ENCODE results near the gene GBE1.

Gene GBE1

GRCh38 chr3:81765400-81765799 lies 4.0 kb upstream of the GBE1 start:
- H4K20me1 ChIP-seq (ENCODE audit: insufficient read depth, low read length): no peaks in the 10 kb centered on the region
- H3K9me3 ChIP-seq (replicated peaks; ENCODE audit: insufficient read depth, low read length): no peaks in the 10 kb centered on the region
- H3K9ac ChIP-seq (ENCODE audit: low read length): no peak overlapping the region
- H3K4me2 ChIP-seq (ENCODE audit: low read depth, low read length): no peak overlapping the region
- no peaks in the 10 kb centered on the region for H3K27me3 ChIP-seq (replicated peaks; ENCODE audit: insufficient read depth, low read length)
- 0 out of 2 replicates have a peak, but pooled peaks cover 4% of the 10 kb centered on the region for H3F3A ChIP-seq (ENCODE audit: insufficient read depth, low read length)
- no peaks in the 10 kb centered on the region for H3K9me2 ChIP-seq (replicated peaks; ENCODE audit: insufficient read depth, low read length)
- TF ChIP-seq EZH2phosphoT487 (IDR thresholded peaks at IDR 0.05; ENCODE audit: low read length) (no peak), CTCF (IDR thresholded peaks at IDR 0.05; ENCODE audit: low read length) (no peak), EZH2 (optimal IDR thresholded peaks at IDR 0.05; ENCODE audit: low read depth, low read length) (no peak)
- no peak overlapping the region for H2AFZ ChIP-seq (ENCODE audit: low read length)
- H3K4me3 ChIP-seq (ENCODE audit: low read length): no peak overlapping the region
- H3K4me1 ChIP-seq (ENCODE audit: low read length): 0 out of 2 replicates have a peak, but pooled peaks cover 6% of the 10 kb centered on the region
- 0 out of 2 replicates have a peak, but pooled peaks cover 3% of the 10 kb centered on the region for H3K79me2 ChIP-seq (ENCODE audit: low read length)
- DNase-seq: no peak
- H3K36me3 ChIP-seq (replicated peaks; ENCODE audit: insufficient read depth, low read length): no peaks in the 10 kb centered on the region
- no peak overlapping the region for H3K27ac ChIP-seq (ENCODE audit: low read length)

DNA sequence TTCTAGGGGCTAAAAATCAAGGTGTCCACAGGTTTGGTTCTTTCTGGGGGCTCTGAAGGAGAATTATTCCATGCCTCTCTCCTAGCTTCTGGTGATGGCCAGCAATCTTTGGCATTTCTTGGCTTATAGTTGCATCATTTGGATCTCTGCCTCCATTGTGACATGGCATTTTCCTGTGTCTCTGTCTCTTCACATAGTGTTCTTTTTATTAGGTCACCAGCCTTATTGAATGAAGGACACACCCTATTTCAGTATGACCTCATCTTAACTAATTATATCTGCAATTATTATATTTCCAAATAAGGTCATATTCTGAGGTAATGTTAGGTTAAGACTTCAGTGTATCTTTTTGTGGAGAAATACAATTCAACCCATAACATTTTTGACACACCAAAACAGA lies 3.2 kb upstream of the GBE1 start:
- H2AFZ ChIP-seq (ENCODE audit: low read length): no peak overlapping the region
- peaks cover 8% of the 10 kb centered on the region for H3K79me2 ChIP-seq (ENCODE audit: low read length)
- H3K9me2 ChIP-seq (replicated peaks; ENCODE audit: insufficient read depth, low read length): no peaks in the 10 kb centered on the region
- no peaks in the 10 kb centered on the region for H3K36me3 ChIP-seq (replicated peaks; ENCODE audit: insufficient read depth, low read length)
- TF ChIP-seq EZH2phosphoT487 (IDR thresholded peaks at IDR 0.05; ENCODE audit: low read length): no peak
- no peak for TF ChIP-seq CTCF (IDR thresholded peaks at IDR 0.05; ENCODE audit: low read length)
- TF ChIP-seq EZH2 (optimal IDR thresholded peaks at IDR 0.05; ENCODE audit: low read depth, low read length): no peak
- H3K27me3 ChIP-seq (replicated peaks; ENCODE audit: insufficient read depth, low read length): no peaks in the 10 kb centered on the region
- H3K9ac ChIP-seq (ENCODE audit: low read length): no peak overlapping the region
- H3K4me2 ChIP-seq (ENCODE audit: low read depth, low read length): no peak overlapping the region
- H3K9me3 ChIP-seq (replicated peaks; ENCODE audit: insufficient read depth, low read length): no peaks in the 10 kb centered on the region
- no peak overlapping the region for H3K27ac ChIP-seq (ENCODE audit: low read length)
- 0 out of 2 replicates have a peak, but pooled peaks cover 4% of the 10 kb centered on the region for H3F3A ChIP-seq (ENCODE audit: insufficient read depth, low read length)
- no peak for DNase-seq
- H3K4me1 ChIP-seq (ENCODE audit: low read length): 0 out of 2 replicates have a peak, but pooled peaks cover 6% of the 10 kb centered on the region
- H4K20me1 ChIP-seq (ENCODE audit: insufficient read depth, low read length): no peaks in the 10 kb centered on the region
- no peak overlapping the region for H3K4me3 ChIP-seq (ENCODE audit: low read length)

- Histone ChIP-seq H4K20me1 (ENCODE audit: insufficient read depth, low read length) (no peaks in the 10 kb centered on the region), H3K4me2 (ENCODE audit: low read depth, low read length) (no peak overlapping the region), H3F3A (ENCODE audit: insufficient read depth, low read length) (0 out of 2 replicates have a peak, but pooled peaks cover 4% of the 10 kb centered on the region), H3K4me3 (ENCODE audit: low read length) (no peak overlapping the region), H3K79me2 (ENCODE audit: low read length) (peaks cover 13% of the 10 kb centered on the region), H3K36me3 (replicated peaks; ENCODE audit: insufficient read depth, low read length) (no peaks in the 10 kb centered on the region), H3K9me3 (replicated peaks; ENCODE audit: insufficient read depth, low read length) (no peaks in the 10 kb centered on the region), H2AFZ (ENCODE audit: low read length) (no peak overlapping the region), H3K27ac (ENCODE audit: low read length) (no peak overlapping the region), H3K27me3 (replicated peaks; ENCODE audit: insufficient read depth, low read length) (no peaks in the 10 kb centered on the region), H3K4me1 (ENCODE audit: low read length) (0 out of 2 replicates have a peak, but pooled peaks cover 6% of the 10 kb centered on the region), H3K9me2 (replicated peaks; ENCODE audit: insufficient read depth, low read length) (no peaks in the 10 kb centered on the region), H3K9ac (ENCODE audit: low read length) (no peak overlapping the region)
- DNase-seq: no peak
- TF ChIP-seq EZH2 (optimal IDR thresholded peaks at IDR 0.05; ENCODE audit: low read depth, low read length) (no peak), EZH2phosphoT487 (IDR thresholded peaks at IDR 0.05; ENCODE audit: low read length) (no peak), CTCF (IDR thresholded peaks at IDR 0.05; ENCODE audit: low read length) (no peak)
Measured at GRCh38 chr3:81764002-81764401, 2.6 kb upstream of the GBE1 start.

All from MM.1S (cell line).